Endodermal cell (in vitro differentiated cells): ENCODE results near the gene SAA1. TPM values are rescaled to one million over a fixed set of nuclear protein-coding genes. Genes with fewer than 3 reads are reported as not detected.

Experiments used
- DNase-seq: peaks from one replicate; pipeline ENCODE4 v3.0.0-alpha.2; 2017
- H3K27ac ChIP-seq: 2 replicates; pipeline ENCODE4 v1.5.1; 2013; ENCODE audit warnings: mild to moderate bottlenecking, low read depth, low read length, moderate library complexity
- H3K27me3 ChIP-seq: 2 replicates; pipeline ENCODE4 v1.6.1; 2013; ENCODE audit warnings: mild to moderate bottlenecking, low read length, moderate library complexity; ENCODE audit not compliant: insufficient read depth, control insufficient read depth, poor library complexity, severe bottlenecking
- H3K36me3 ChIP-seq: 2 replicates; pipeline ENCODE4 v1.7.0; 2013; ENCODE audit warnings: mild to moderate bottlenecking, low read length, moderate library complexity; ENCODE audit not compliant: control insufficient read depth, insufficient read depth
- H3K4me1 ChIP-seq: one replicate; pipeline ENCODE4 v1.7.0; 2013; ENCODE audit warnings: low read length; ENCODE audit not compliant: control insufficient read depth, insufficient read depth
- H3K4me3 ChIP-seq: 2 replicates; pipeline ENCODE4 v1.5.1; 2013; ENCODE audit warnings: mild to moderate bottlenecking, low read length, moderate library complexity
- H3K9ac ChIP-seq: 2 replicates; pipeline ENCODE4 v1.6.1; 2013; ENCODE audit warnings: mild to moderate bottlenecking, low read length, moderate library complexity; ENCODE audit not compliant: poor library complexity, severe bottlenecking; ENCODE audit errors: extremely low read depth
- H3K9me3 ChIP-seq: 2 replicates; pipeline ENCODE4 v1.6.1; 2013; ENCODE audit warnings: mild to moderate bottlenecking, low read length, moderate library complexity; ENCODE audit not compliant: control insufficient read depth
- H3K27ac Mint-ChIP-seq: 2 replicates; pipeline ENCODE4 v1.8.0; 2020; ENCODE audit warnings: mixed read lengths
- H3K27me3 Mint-ChIP-seq: 2 replicates; pipeline ENCODE4 v1.8.0; 2021; ENCODE audit warnings: mild to moderate bottlenecking, mixed read lengths; ENCODE audit not compliant: insufficient read depth
- H3K36me3 Mint-ChIP-seq: 2 replicates; pipeline ENCODE4 v1.8.0; 2020; ENCODE audit warnings: low read depth, mixed read lengths
- H3K4me1 Mint-ChIP-seq: 2 replicates; pipeline ENCODE4 v1.8.0; 2020; ENCODE audit warnings: mixed read lengths
- H3K4me3 Mint-ChIP-seq: 2 replicates; pipeline ENCODE4 v1.8.0; 2020; ENCODE audit warnings: mild to moderate bottlenecking, moderate library complexity, mixed read lengths
- H3K9me3 Mint-ChIP-seq: 2 replicates; pipeline ENCODE4 v1.8.0; 2020; ENCODE audit warnings: mild to moderate bottlenecking, mixed read lengths
- WGBS, 2 experiments: methylation state at CpG; one replicate each; pipeline versions ENCODE4 v1.1.5 to v1.1.7; 2013; ENCODE audit warnings: missing lambda C conversion rate in 2 of 2, mixed read lengths in 1 of 2; ENCODE audit not compliant: insufficient coverage in 1 of 2, insufficient read length in 1 of 2; 5-methylcytosine and 5-hydroxymethylcytosine counted together
- total RNA-seq, 2 donors: library from RNA; stranded (reverse); fragmentation: NEBNext Ultra II Directional in 1 of 2; extraction: Animal tissue kit (Norgen Biotek cat#: 25700) in 1 of 2; gene quantifications; 2 replicates in 1 of 2; 3 replicates in 1 of 2; pipeline ENCODE4 v1.2.1, GENCODE V29; 2021
- TF ChIP-seq, protein P1 (sequence below): fragments of 200-600 bp; sonication (generic); conservative IDR thresholded peaks from 2 replicates; pipeline ENCODE4 v1.5.0; 2021; ENCODE audit warnings: antibody characterized with exemption, mild to moderate bottlenecking

SAA1 gene
- total RNA-seq, 2 donors from 2014 or later, result not detected

DNA sequence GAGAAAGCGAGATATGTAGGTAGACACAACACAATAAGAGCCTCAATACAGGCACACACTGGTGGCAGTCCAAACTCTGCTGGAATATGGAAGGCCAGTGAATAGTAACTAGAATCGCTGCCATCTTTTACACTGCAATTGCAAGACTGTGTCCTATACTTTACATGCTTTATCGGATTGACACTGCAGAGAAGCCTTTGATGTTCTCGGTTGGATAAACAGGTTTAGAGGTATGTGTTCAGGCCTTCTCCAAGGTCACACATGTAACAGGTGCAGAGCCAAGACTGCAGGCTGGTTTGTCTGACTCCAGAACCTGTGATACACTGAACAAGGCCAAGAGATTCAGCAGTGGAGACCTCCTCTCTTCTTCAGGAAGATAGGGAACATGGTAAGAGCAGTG, 5.1 kb downstream of the SAA1 start:
- Histone ChIP-seq H3K27ac (no peak overlapping the region), H3K4me1 (peaks cover 11% of the 10 kb centered on the region), H3K27me3 (no peaks in the 10 kb centered on the region), H3K9ac (no peak overlapping the region), H3K36me3 (no peaks in the 10 kb centered on the region), H3K9me3 (no peaks in the 10 kb centered on the region), H3K4me3 (peak overlapping the region; percentile 22)
- H3K4me3 Mint-ChIP-seq, result no peak overlapping the region
- H3K9me3 Mint-ChIP-seq, result peaks cover 7% of the 10 kb centered on the region
- H3K36me3 Mint-ChIP-seq, result peaks cover 11% of the 10 kb centered on the region
- no peak overlapping the region for H3K27ac Mint-ChIP-seq
- no peak for DNase-seq
- 76 to 84% methylated on average over 4 of the region's 4 CpGs for WGBS, 2 experiments
- H3K27me3 Mint-ChIP-seq, result peaks cover 3% of the 10 kb centered on the region
- TF ChIP-seq, protein P1, sequence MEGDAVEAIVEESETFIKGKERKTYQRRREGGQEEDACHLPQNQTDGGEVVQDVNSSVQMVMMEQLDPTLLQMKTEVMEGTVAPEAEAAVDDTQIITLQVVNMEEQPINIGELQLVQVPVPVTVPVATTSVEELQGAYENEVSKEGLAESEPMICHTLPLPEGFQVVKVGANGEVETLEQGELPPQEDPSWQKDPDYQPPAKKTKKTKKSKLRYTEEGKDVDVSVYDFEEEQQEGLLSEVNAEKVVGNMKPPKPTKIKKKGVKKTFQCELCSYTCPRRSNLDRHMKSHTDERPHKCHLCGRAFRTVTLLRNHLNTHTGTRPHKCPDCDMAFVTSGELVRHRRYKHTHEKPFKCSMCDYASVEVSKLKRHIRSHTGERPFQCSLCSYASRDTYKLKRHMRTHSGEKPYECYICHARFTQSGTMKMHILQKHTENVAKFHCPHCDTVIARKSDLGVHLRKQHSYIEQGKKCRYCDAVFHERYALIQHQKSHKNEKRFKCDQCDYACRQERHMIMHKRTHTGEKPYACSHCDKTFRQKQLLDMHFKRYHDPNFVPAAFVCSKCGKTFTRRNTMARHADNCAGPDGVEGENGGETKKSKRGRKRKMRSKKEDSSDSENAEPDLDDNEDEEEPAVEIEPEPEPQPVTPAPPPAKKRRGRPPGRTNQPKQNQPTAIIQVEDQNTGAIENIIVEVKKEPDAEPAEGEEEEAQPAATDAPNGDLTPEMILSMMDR, result no peak
- H3K4me1 Mint-ChIP-seq, result peaks cover 30% of the 10 kb centered on the region

DNA sequence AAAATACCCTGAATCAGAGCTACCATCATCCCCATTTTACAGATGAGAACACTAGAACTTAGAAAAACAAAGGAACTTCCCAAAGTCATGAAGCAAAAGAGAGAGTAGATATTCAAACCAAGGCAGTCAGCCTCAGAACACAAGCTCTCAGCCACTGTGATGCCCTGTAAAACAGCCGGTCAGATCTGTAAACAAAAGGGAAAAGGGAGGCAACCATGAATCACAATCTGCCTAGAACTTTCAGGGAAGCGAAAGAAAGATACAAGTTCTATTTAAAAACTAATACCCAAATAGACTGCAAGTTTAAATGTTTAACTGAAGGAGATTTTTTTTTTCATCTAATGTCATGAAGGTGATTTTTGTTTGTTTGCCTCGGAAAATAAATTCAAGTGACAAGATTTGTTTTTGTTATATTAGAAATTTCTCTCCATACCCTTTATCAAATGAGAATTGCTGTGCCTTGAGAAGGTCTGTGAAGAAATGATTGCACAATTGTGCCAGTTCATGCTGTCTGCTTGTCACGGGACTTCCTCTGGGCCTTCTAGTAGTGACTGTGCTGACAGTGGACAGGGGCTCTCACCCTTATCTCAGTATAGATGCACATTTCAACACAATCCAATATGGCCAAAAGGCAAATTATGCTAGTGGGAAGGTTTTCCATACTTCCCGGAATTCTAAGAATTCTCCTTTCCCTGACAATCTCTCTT, 11.7 kb downstream of the SAA1 start:
- H3K36me3 ChIP-seq, result peaks cover 52% of the 10 kb centered on the region
- TF ChIP-seq, protein P1, result no peak
- 90 to 98% methylated on average over 2 to 3 of the region's 5 CpGs for WGBS, 2 experiments
- Mint-ChIP-seq H3K36me3 (peaks cover 60% of the 10 kb centered on the region), H3K27me3 (no peaks in the 10 kb centered on the region), H3K9me3 (peaks cover 10% of the 10 kb centered on the region), H3K27ac (no peak overlapping the region), H3K4me3 (no peak overlapping the region), H3K4me1 (no peaks in the 10 kb centered on the region)
- no peaks in the 10 kb centered on the region for H3K4me1 ChIP-seq
- no peaks in the 10 kb centered on the region for H3K27me3 ChIP-seq
- DNase-seq, result no peak
- no peaks in the 10 kb centered on the region for H3K9me3 ChIP-seq
- H3K4me3 ChIP-seq, result no peak overlapping the region
- H3K9ac ChIP-seq, result no peak overlapping the region
- no peak overlapping the region for H3K27ac ChIP-seq

DNA sequence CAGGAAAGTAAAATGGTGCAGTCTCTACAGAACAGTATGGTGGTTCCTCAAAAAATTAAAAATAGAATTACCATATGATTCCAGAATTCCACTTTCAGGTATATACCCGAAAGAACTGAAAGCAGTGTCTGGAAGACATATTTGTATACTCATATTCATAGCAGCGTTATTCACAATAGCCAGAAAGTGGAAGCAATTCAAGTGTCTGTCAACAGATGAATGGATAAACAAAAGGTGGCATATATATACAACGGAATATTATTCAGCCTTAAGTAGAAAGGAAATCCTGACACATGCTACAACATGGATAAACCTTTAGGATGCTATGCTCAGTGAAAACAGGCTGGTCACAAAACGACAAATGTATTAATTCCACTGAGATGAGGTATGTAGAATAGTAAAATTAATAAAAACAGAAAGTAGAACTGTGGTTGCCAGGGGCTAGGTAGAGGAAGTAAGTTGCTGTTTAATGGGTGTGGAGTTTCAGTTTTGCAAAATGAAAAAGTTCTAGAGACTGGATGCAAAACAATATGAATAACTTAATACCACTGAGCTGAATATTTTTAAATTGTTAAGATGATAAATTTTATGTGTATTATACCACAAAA, 14.5 kb downstream of the SAA1 start:
- H3K27ac ChIP-seq, result no peak overlapping the region
- no peak overlapping the region for H3K9ac ChIP-seq
- no peak overlapping the region for H3K4me3 Mint-ChIP-seq
- H3K4me1 Mint-ChIP-seq, result no peaks in the 10 kb centered on the region
- no peaks in the 10 kb centered on the region for H3K27me3 Mint-ChIP-seq
- 96 to 100% methylated on average over 4 of the region's 4 CpGs for WGBS, 2 experiments
- H3K36me3 Mint-ChIP-seq, result peaks cover 67% of the 10 kb centered on the region
- TF ChIP-seq, protein P1, result no peak
- H3K27me3 ChIP-seq, result no peaks in the 10 kb centered on the region
- H3K4me3 ChIP-seq, result no peak overlapping the region
- H3K4me1 ChIP-seq, result no peaks in the 10 kb centered on the region
- H3K9me3 ChIP-seq, result no peaks in the 10 kb centered on the region
- peaks cover 4% of the 10 kb centered on the region for H3K9me3 Mint-ChIP-seq
- H3K36me3 ChIP-seq, result peaks cover 78% of the 10 kb centered on the region
- H3K27ac Mint-ChIP-seq, result no peak overlapping the region
- DNase-seq, result no peak
